Measurements from ENCODE around the gene TMED3.
"Not testable (repeated sequence)": the region's sequence is repeated elsewhere in the genome, so short reads cannot be mapped to it uniquely, and the experiment has no call there.

TMED3 gene

DNA sequence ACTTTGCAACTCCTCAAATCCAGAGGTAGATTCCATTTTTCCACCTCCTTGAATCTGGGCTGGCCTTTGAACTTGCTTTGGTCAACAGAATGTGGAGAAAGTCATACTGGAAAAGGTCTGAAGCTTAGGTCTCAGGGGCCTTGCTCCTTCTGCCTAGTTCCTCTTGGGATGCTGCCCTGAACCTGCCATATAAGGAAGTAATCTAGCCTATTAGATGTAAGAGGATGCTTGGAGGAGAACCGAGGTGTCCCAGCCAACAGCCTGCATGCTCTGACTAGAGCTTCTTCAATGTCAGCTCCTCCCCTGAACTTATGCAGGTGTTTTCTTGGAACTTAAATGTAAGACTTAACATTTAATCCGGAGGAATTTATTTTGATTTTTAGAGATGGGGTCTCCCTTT, 2.0 kb upstream of the TMED3 start:
- TF ChIP-seq, protein P1, sequence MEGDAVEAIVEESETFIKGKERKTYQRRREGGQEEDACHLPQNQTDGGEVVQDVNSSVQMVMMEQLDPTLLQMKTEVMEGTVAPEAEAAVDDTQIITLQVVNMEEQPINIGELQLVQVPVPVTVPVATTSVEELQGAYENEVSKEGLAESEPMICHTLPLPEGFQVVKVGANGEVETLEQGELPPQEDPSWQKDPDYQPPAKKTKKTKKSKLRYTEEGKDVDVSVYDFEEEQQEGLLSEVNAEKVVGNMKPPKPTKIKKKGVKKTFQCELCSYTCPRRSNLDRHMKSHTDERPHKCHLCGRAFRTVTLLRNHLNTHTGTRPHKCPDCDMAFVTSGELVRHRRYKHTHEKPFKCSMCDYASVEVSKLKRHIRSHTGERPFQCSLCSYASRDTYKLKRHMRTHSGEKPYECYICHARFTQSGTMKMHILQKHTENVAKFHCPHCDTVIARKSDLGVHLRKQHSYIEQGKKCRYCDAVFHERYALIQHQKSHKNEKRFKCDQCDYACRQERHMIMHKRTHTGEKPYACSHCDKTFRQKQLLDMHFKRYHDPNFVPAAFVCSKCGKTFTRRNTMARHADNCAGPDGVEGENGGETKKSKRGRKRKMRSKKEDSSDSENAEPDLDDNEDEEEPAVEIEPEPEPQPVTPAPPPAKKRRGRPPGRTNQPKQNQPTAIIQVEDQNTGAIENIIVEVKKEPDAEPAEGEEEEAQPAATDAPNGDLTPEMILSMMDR (IDR thresholded peaks at IDR 0.05; ENCODE audit: low read depth, low read length) = no peak
- no peak overlapping the region for H3K4me3 ChIP-seq (ENCODE audit: low read depth, low read length)

- peak overlapping the region; percentile 92 for H3K4me3 ChIP-seq (ENCODE audit: low read depth, low read length)
- TF ChIP-seq, protein P1 (IDR thresholded peaks at IDR 0.05; ENCODE audit: low read depth, low read length) = no peak
These were observed 314 bp upstream of the TMED3 start for GRCh38 chr15:79310612-79310984.

DNA sequence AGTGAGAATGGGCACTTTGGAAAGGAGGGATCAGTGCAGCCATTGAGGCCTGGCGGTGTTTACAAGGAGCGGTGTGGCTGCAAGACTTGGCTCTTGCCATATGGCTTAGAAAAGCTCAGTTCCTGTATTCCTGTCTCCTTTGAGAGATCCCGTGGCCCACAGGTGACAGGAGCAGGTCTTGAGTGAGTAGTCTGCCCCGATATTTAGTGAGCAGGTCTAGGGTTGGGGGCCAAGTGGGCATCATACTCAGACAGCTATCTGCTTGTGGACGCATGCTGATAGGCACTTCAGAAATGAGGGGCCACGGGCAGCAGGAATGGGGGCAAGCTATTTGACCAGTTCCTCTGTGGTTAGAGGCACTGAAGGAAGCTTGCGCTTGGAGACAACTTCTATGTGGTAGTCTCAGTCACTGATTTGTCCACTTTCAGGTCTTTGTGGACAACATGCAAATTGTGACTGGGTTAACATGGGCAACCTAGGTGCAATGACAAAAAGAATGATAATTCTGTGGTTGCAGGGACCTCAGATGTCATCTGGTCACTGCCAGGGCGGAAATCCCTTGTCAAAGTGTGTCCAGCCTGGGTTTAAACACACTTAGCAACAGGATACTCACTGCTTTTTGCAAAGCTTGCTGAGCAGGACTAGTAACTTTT, 1.1 kb downstream of the TMED3 start:
- TF ChIP-seq, protein P1 (IDR thresholded peaks at IDR 0.05; ENCODE audit: low read depth, low read length) = no peak
- H3K4me3 ChIP-seq (ENCODE audit: low read depth, low read length) = peak overlapping the region; percentile 92

GRCh38 chr15:79314186-79314585, 3.3 kb downstream of the TMED3 start:
- TF ChIP-seq, protein P1 (IDR thresholded peaks at IDR 0.05; ENCODE audit: low read depth, low read length) = no peak
- H3K4me3 ChIP-seq (ENCODE audit: low read depth, low read length) = no peak overlapping the region

DNA sequence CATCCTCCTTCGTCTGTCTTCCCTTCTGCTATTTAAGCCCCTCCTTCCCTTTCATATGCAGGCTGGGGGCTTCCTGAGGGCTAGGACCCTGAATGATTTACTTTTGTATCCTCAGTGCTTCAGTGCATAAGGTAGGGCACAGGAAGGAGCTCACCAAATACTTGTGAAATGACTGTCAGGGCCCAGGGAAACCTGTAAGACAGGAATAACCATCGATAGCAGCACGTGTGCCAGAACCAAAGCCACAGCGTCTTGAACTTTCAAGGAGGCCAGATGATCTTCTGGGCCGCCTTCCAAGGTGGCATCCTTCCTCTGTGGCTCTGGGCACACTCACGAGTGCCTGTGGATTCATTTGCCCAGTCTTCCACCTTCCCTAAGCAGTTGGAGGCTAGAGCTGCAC, 3.9 kb downstream of the TMED3 start:
- TF ChIP-seq, protein P1 (IDR thresholded peaks at IDR 0.05; ENCODE audit: low read depth, low read length) = no peak
- H3K4me3 ChIP-seq (ENCODE audit: low read depth, low read length) = no peak overlapping the region

GRCh38 chr15:79315623-79316328, 4.9 kb downstream of the TMED3 start:
- H3K4me3 ChIP-seq (ENCODE audit: low read depth, low read length) = no peak overlapping the region
- TF ChIP-seq, protein P1 (IDR thresholded peaks at IDR 0.05; ENCODE audit: low read depth, low read length) = no peak

DNA sequence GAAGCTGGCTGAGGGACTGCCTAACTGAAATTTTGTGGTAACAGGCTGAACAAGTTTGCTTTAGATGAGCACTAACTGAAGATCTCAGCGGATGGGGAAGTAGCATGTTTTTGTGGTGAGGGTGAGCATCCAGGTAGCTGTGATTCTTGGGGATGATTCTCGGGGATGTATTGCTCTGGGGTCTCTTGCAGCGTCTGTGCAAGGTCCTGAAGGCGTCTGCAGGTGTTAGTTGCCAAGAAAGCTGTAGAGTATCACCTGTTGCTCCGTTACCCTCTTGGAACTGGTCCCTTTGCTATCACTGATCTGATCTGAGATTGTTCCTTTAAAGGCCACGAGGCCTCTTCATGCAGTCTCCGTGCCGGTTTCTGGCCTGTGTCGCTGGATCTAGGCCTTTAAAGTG, 6.0 kb downstream of the TMED3 start:
- H3K4me3 ChIP-seq (ENCODE audit: low read depth, low read length) = no peak overlapping the region
- TF ChIP-seq, protein P1 (IDR thresholded peaks at IDR 0.05; ENCODE audit: low read depth, low read length) = no peak

- H3K4me3 ChIP-seq (ENCODE audit: low read depth, low read length) = not testable (repeated sequence)
These were observed 9.1 kb downstream of the TMED3 start for GRCh38 chr15:79319973-79320372.
